ENCODE data around the gene SLC35F6. TPM values are rescaled to one million over a fixed set of nuclear protein-coding genes. Genes with fewer than 3 reads are reported as not detected.

SLC35F6 gene
- total RNA-seq, 1 donor from 2014 or later, result 40.8 TPM

GRCh38 chr2:26772064-26773001 lies 8.2 kb downstream of the SLC35F6 start:
- TF ChIP-seq POLR2AphosphoS5 (IDR thresholded peaks at IDR 0.05; ENCODE audit: insufficient read depth in 1 of 2, low read depth in 1 of 2) (peak; percentile 89 to 99), CTCF (IDR thresholded peaks at IDR 0.05) (no peak), POLR2A (IDR thresholded peaks at IDR 0.05) (no peak)
- DNase-seq (ENCODE audit: extremely low spot score in 2 of 2), result peak in 1 of 2 donors; percentile 98
- Histone ChIP-seq H3K9me3 (no peaks in the 10 kb centered on the region), H3K36me3 (peaks cover 7 to 29% of the 10 kb centered on the region in 2 donors), H3K4me3 (peak overlapping the region in 1 of 2 donors; percentile 3), H3K27me3 (no peaks in the 10 kb centered on the region), H3K4me1 (peaks cover 67% of the 10 kb centered on the region), H3K27ac (peak overlapping the region; percentile 87)
- intact Hi-C loops (cut with DNase I), result loop anchor here (5.0 kb wide), 1 partner anchor 1895 kb away; no protein-coding TSS in a partner anchor

- Histone ChIP-seq H3K27me3 (no peaks in the 10 kb centered on the region), H3K36me3 (peaks cover 7 to 68% of the 10 kb centered on the region in 2 donors), H3K9me3 (no peaks in the 10 kb centered on the region), H3K27ac (no peak overlapping the region), H3K4me1 (peaks cover 28% of the 10 kb centered on the region), H3K4me3 (no peak overlapping the region)
- intact Hi-C loops (cut with DNase I), result no loop called here
- DNase-seq (ENCODE audit: extremely low spot score in 2 of 2), result no peak
- no peak for TF ChIP-seq POLR2AphosphoS5 (IDR thresholded peaks at IDR 0.05; ENCODE audit: insufficient read depth in 1 of 2, low read depth in 1 of 2)
- no peak for TF ChIP-seq CTCF (IDR thresholded peaks at IDR 0.05)
- TF ChIP-seq POLR2A (IDR thresholded peaks at IDR 0.05), result no peak
These were observed 12.2 kb downstream of the SLC35F6 start for GRCh38 chr2:26776195-26776800.

GRCh38 chr2:26778098-26778497 lies 14.0 kb downstream of the SLC35F6 start:
- no peak overlapping the region for H3K4me3 ChIP-seq
- TF ChIP-seq POLR2AphosphoS5 (IDR thresholded peaks at IDR 0.05; ENCODE audit: insufficient read depth in 1 of 2, low read depth in 1 of 2) (no peak), CTCF (IDR thresholded peaks at IDR 0.05) (no peak), POLR2A (IDR thresholded peaks at IDR 0.05) (no peak)
- peaks cover 10% of the 10 kb centered on the region for H3K4me1 ChIP-seq
- H3K27me3 ChIP-seq, result no peaks in the 10 kb centered on the region
- no peak for DNase-seq (ENCODE audit: extremely low spot score in 2 of 2)
- H3K27ac ChIP-seq, result no peak overlapping the region
- H3K9me3 ChIP-seq, result no peaks in the 10 kb centered on the region
- peaks cover 7 to 71% of the 10 kb centered on the region in 2 donors for H3K36me3 ChIP-seq
- intact Hi-C loops (cut with DNase I), result no loop called here

GRCh38 chr2:26778507-26778906 lies 14.4 kb downstream of the SLC35F6 start:
- no peaks in the 10 kb centered on the region for H3K27me3 ChIP-seq
- no peak for DNase-seq (ENCODE audit: extremely low spot score in 2 of 2)
- no peak overlapping the region for H3K4me3 ChIP-seq
- TF ChIP-seq POLR2A (IDR thresholded peaks at IDR 0.05), result no peak
- TF ChIP-seq POLR2AphosphoS5 (IDR thresholded peaks at IDR 0.05; ENCODE audit: insufficient read depth in 1 of 2, low read depth in 1 of 2), result no peak
- no peak for TF ChIP-seq CTCF (IDR thresholded peaks at IDR 0.05)
- H3K9me3 ChIP-seq, result no peaks in the 10 kb centered on the region
- peaks cover 6% of the 10 kb centered on the region for H3K4me1 ChIP-seq
- intact Hi-C loops (cut with DNase I), result no loop called here
- peaks cover 7 to 71% of the 10 kb centered on the region in 2 donors for H3K36me3 ChIP-seq
- no peak overlapping the region for H3K27ac ChIP-seq

Data from vagina (tissue), 2 donors.